Astrocyte (in vitro differentiated cells and primary cell): ENCODE results near the gene ITGBL1.

Source experiments
- EZH2 ChIP-seq: IDR thresholded peaks from 2 replicates; pipeline ENCODE4 v1.6.1; 2012; ENCODE audit warnings: mild to moderate bottlenecking, low read length, inconsistent platforms; ENCODE audit not compliant: insufficient read depth
- TF ChIP-seq, protein P1 (sequence below): IDR thresholded peaks from 2 replicates; pipeline ENCODE4 v1.5.1; 2011; ENCODE audit warnings: low read depth, mild to moderate bottlenecking, inconsistent platforms, low read length, moderate library complexity; ENCODE audit not compliant: insufficient read depth

DNA sequence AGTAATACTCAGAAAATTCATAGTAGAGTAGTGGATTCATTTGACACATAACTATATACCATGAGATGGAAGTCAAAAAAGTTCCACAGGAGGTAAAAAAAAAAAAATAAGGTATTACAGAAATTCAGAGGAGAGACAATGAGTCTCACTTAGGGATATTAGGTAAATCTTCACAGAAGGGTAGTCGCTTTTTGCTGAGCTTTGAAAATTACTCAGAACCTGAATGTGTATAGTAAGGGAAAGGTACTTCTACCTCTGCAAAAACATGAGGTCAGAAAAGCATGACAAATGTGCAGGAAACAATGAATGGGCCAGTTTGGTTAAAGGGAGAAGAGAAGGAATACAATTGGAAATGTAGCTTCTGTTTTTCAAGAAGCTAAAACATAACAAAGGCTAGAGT lies 250.6 kb downstream of the ITGBL1 start:
- TF ChIP-seq, protein P1, sequence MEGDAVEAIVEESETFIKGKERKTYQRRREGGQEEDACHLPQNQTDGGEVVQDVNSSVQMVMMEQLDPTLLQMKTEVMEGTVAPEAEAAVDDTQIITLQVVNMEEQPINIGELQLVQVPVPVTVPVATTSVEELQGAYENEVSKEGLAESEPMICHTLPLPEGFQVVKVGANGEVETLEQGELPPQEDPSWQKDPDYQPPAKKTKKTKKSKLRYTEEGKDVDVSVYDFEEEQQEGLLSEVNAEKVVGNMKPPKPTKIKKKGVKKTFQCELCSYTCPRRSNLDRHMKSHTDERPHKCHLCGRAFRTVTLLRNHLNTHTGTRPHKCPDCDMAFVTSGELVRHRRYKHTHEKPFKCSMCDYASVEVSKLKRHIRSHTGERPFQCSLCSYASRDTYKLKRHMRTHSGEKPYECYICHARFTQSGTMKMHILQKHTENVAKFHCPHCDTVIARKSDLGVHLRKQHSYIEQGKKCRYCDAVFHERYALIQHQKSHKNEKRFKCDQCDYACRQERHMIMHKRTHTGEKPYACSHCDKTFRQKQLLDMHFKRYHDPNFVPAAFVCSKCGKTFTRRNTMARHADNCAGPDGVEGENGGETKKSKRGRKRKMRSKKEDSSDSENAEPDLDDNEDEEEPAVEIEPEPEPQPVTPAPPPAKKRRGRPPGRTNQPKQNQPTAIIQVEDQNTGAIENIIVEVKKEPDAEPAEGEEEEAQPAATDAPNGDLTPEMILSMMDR: no peak
- TF ChIP-seq EZH2: no peak
